ENCODE measurements around the gene APLF.
A peak's percentile ranks its signal among the peaks of the same experiment; 100 is the strongest.
"Not testable (repeated sequence)": the region's sequence is repeated elsewhere in the genome, so short reads cannot be mapped to it uniquely, and the experiment has no call there.

Gene APLF

DNA sequence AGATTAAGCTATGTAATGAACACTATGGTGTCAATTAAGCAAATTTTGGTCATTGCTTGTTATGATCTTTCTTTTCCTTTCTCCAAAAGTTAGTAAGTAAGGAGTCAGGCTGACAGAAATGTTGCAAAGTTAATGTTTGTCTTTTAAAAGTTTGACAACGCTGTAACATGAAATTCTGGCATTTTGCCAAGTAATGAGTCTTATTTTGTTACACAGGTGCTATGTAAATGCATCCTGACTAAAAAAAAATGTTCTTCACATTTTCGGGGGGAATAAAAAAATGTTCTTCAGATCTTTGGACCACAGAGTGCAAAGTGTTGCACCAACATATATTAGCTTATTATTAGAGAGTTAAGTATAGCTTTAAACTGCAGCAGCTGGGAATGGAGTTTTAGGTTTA, 121.2 kb downstream of the APLF start:
- DNase-seq (ENCODE audit: low read depth), result no peak

DNA sequence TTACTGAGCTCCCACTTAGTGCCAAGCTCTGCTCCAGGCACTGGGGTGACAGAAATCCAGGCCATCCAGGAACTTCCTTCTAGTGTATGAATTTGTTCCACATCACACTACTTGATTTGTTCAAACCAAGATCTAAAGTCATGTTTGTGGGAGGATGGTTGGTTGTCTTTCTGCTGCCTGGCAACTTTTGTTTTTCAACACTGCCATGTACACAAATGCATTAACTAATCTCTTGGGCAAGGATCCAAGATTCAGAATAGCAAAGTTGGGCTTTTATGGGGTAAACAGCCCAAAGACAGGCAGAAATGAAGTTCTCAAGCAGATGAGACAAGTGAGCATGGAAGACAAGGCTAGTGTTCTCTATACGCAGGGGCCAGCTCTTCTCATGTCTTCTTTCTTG, 122.6 kb downstream of the APLF start:
- no peak for DNase-seq (ENCODE audit: low read depth)

DNA sequence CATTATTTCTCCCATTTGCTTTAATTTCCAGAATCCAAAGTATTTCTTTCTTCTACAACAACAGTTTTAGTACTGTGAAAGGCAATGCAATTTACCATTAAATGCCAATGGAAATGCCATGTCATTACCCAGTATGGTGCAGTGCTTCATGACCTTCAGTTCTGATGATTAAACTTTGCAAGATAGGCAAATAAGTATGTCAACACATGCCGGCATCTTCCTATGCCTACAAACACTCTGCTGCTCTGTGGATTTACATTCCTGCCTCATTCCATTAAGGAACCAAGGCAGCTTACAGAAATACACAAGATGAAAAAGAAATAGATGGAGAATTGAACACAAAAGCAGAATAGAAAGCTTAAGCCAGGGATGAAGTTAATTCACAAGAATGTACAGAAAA, 123.3 kb downstream of the APLF start:
- DNase-seq (ENCODE audit: low read depth), result no peak

GRCh38 chr2:68591225-68591624, 123.8 kb downstream of the APLF start:
- DNase-seq (ENCODE audit: low read depth), result no peak

GRCh38 chr2:68594041-68594440, 126.7 kb downstream of the APLF start:
- DNase-seq (ENCODE audit: low read depth), result no peak

GRCh38 chr2:68594674-68595492, 127.5 kb downstream of the APLF start:
- peak; percentile 4 for DNase-seq (ENCODE audit: low read depth)

DNA sequence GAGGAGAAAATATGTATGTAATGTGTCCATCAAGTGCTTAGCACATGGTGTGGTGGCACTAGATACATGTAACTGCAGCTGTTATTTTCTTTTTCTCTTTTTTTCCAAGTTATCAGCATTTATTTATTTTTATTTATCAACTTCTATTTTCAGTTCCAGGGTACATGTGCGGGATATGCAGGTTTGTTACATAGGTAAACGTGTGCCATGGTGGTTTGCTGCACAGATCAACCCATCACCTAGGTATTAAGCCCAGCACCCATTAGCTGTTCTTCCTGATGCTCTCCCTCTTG, 128.1 kb downstream of the APLF start:
- DNase-seq (ENCODE audit: low read depth), result not testable (repeated sequence)

DNA sequence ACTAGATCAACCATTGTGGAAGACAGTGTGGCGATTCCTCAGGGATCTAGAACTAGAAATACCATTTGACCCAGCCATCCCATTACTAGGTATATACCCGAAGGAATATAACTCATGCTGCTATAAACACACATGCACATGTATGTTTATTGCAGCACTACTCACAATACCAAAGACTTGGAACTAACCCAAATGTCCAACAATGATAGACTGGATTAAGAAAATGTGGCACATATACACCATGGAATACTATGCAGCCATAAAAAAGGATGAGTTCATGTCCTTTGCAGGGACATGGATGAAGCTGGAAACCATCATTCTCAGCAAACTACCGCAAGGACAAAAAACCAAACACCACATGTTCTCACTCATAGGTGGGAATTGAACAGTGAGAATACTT, 133.1 kb downstream of the APLF start:
- DNase-seq (ENCODE audit: low read depth), result not testable (repeated sequence)

- DNase-seq (ENCODE audit: low read depth), result no peak
Measured at GRCh38 chr2:68603059-68603458, 135.7 kb downstream of the APLF start.

DNA sequence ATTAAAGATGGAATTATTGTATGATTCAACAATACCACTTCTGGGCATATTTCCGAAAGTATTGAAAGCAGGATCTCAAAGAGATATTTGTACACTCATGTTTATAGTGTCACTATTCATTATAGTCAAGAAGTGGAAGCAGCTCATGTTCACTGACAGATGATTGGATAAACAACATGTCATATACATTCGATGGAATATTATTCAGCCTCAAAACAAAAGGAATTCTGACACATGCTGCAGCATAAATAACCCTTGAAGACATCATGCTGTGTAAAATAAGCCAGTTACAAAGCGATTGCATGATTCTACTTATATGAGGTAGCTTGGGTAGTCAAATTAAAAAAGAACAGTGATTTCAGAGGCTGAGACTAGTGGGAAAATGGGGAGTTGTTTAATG, 136.7 kb downstream of the APLF start:
- DNase-seq (ENCODE audit: low read depth), result no peak

GRCh38 chr2:68605939-68606338, 138.6 kb downstream of the APLF start:
- no peak for DNase-seq (ENCODE audit: low read depth)

GRCh38 chr2:68606759-68607158, 139.4 kb downstream of the APLF start:
- DNase-seq (ENCODE audit: low read depth), result no peak

- no peak for DNase-seq (ENCODE audit: low read depth)
Measured at GRCh38 chr2:68607837-68608236, 140.5 kb downstream of the APLF start.

GRCh38 chr2:68612765-68613519, 145.6 kb downstream of the APLF start:
- no peak for DNase-seq (ENCODE audit: low read depth)

GRCh38 chr2:68620772-68621171, 153.4 kb downstream of the APLF start:
- no peak for DNase-seq (ENCODE audit: low read depth)

DNA sequence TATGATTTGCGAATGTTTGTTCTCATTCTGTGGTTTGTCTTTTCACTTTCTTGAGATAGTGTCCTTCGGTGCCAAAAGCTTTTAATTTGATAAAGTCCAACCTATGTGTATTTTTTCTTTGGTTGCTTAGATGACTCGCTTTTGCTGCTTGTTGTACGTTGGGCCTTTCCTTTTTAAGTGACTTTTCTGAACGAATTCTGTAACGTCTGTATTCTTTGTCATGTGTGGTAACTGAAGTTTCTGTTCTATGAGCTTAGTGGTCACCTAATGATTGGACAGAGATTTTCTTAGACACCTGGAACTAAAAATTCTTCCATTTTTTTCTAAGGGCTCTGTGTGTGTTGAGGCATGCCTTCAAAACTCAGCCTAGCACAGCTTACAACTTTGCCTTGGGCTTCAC, 156.4 kb downstream of the APLF start:
- DNase-seq (ENCODE audit: low read depth), result no peak

DNA sequence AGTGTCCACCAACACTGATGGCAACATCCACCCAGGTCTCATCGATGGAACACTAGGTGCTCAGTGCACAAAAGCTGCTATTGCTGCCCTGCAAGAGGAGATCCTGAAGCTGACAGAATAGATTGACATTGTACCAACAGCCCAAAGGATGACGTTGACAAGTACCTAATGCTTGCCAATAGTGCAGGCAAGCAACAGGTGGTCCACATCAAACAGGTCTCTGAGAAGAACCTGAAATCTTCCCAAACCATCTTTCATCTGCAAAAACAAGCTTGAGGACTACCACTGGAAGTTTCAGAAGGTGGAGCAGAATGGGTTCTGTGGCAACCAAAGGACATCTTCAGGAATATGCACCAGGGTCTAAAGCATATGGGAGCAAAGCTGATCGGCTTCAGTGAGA, 160.2 kb downstream of the APLF start:
- DNase-seq (ENCODE audit: low read depth), result no peak
